GM18517 (cell line): ENCODE data around the gene GIT1.
"Not testable (repeated sequence)": the region's sequence is repeated elsewhere in the genome, so short reads cannot be mapped to it uniquely, and the experiment has no call there.

Source experiments
- ATAC-seq: cut with Tn5 transposase; IDR thresholded peaks from one replicate; pipeline ENCODE4 v1.9.1; 2021; ENCODE audit warnings: mild to moderate bottlenecking, moderate library complexity; ENCODE audit not compliant: unreplicated experiment

Gene GIT1

GRCh38 chr17:29568331-29569244 is 20.9 kb downstream of the GIT1 start, which contains the start of gene TP53I13:
Gene TP53I13 (plus strand): TSS chr17:29568701. CDS start chr17:29568759, 58 bp downstream.
- peak; percentile 24 for ATAC-seq

- ATAC-seq: peak; percentile 40
Measured at GRCh38 chr17:29567554-29568330, 21.7 kb downstream of the GIT1 start.

GRCh38 chr17:29567304-29567553 is 22.2 kb downstream of the GIT1 start:
- peak; percentile 6 for ATAC-seq

GRCh38 chr17:29566473-29567303 is 22.8 kb downstream of the GIT1 start, which contains the start of gene ABHD15:
Gene ABHD15 (minus strand): TSS chr17:29567037. CDS start chr17:29566966, 71 bp downstream.
- peak; percentile 23 for ATAC-seq

- peak; percentile 13 for ATAC-seq
Measured at GRCh38 chr17:29565643-29566472, 23.6 kb downstream of the GIT1 start.

- ATAC-seq: no peak
Measured at GRCh38 chr17:29563816-29564215, 25.6 kb downstream of the GIT1 start.

GRCh38 chr17:29562615-29563014 is 26.8 kb downstream of the GIT1 start:
- ATAC-seq: no peak

- no peak for ATAC-seq
Measured at GRCh38 chr17:29561554-29562517, 27.6 kb downstream of the GIT1 start.

GRCh38 chr17:29560316-29560715 is 29.1 kb downstream of the GIT1 start:
- no peak for ATAC-seq

- ATAC-seq: no peak
Measured at GRCh38 chr17:29559640-29560039, 29.8 kb downstream of the GIT1 start.

GRCh38 chr17:29558139-29558538 is 31.3 kb downstream of the GIT1 start:
- not testable (repeated sequence) for ATAC-seq

- ATAC-seq: no peak
Measured at GRCh38 chr17:29557739-29558116, 31.7 kb downstream of the GIT1 start.

GRCh38 chr17:29557085-29557738 is 32.2 kb downstream of the GIT1 start:
- no peak for ATAC-seq

GRCh38 chr17:29555840-29556239 is 33.6 kb downstream of the GIT1 start:
- no peak for ATAC-seq

GRCh38 chr17:29549177-29549923 is 40.1 kb downstream of the GIT1 start:
- ATAC-seq: no peak

- ATAC-seq: no peak
Measured at GRCh38 chr17:29546830-29547229, 42.6 kb downstream of the GIT1 start.

- ATAC-seq: no peak
Measured at GRCh38 chr17:29546085-29546484, 43.4 kb downstream of the GIT1 start.

GRCh38 chr17:29544066-29544465 is 45.4 kb downstream of the GIT1 start:
- ATAC-seq: no peak
